K562 (cell line): ENCODE results near the gene TBXAS1. TPM values are rescaled to one million over a fixed set of nuclear protein-coding genes. Genes with fewer than 3 reads are reported as not detected.

ENCODE experiments used
- ATAC-seq: fragments of 200-7000 bp; cut with Tn5 transposase; 3 replicates; pipeline ENCODE4 v1.9.1; 2020; ENCODE audit warnings: moderate library complexity
- BruUV-seq: library from RNA; stranded (reverse); fragments of 400-500 nt; replicated peaks from 2 replicates; lab custom pipeline; 2021; lab: Mats Ljungman, UMichigan
- CTCF ChIA-PET: fragments of 300-600 bp; formaldehyde crosslinking; extraction: SDS; loops from one replicate; lab custom pipeline; 2021; ENCODE audit warnings: low intra/inter-chr PET ratio; lab: Yijun Ruan, JAX
- POLR2A ChIA-PET: fragments of 300-600, 350-650 bp; sonication (Branson Sonifier 250); formaldehyde crosslinking; extraction: SDS; loops from one replicate; lab custom pipeline; 2021; ENCODE audit warnings: antibody characterized with exemption, inconsistent platforms; lab: Yijun Ruan, JAX
- DNase-seq, 4 experiments: peaks; one replicate each; pipeline versions ENCODE4 v3.0.0 to v3.0.0-alpha.2; 2011 to 2018; ENCODE audit warnings: low spot score in 3 of 4, mixed read lengths in 3 of 4; ENCODE audit errors: extremely low read depth in 1 of 4
- FAIRE-seq: peaks from 2 replicates; lab custom pipeline; 2011; peaks lifted over from hg19 to GRCh38; lab: Jason Lieb, UNC
- H2AFZ ChIP-seq: 2 replicates; pipeline ENCODE4 v1.6.0; 2011; ENCODE audit warnings: low read depth, low read length, control low read depth, inconsistent platforms
- H3K27ac ChIP-seq: fragments of 200-600 bp; 3 replicates; pipeline ENCODE4 v1.8.0; 2011; ENCODE audit warnings: low read depth, mild to moderate bottlenecking, control low read depth, inconsistent platforms, low read length, moderate library complexity, mixed read lengths; ENCODE audit errors: extremely low read depth
- H3K27me3 ChIP-seq, 2 experiments: fragments of 300-600 bp in 1 of 2; 2 replicates in 1 of 2; 3 replicates in 1 of 2; pipeline versions ENCODE4 v1.6.0 to v1.8.0; 2011; ENCODE audit warnings: inconsistent platforms in 2 of 2, low read length in 2 of 2, mild to moderate bottlenecking in 1 of 2, mixed read lengths in 1 of 2, moderate library complexity in 1 of 2; ENCODE audit not compliant: control insufficient read depth in 2 of 2, insufficient read depth in 2 of 2
- H3K36me3 ChIP-seq: fragments of 300-600 bp; 3 replicates; pipeline ENCODE4 v1.8.0; 2011; ENCODE audit warnings: mild to moderate bottlenecking, low read length, inconsistent platforms; ENCODE audit not compliant: control insufficient read depth, insufficient read depth
- H3K4me1 ChIP-seq, 2 experiments: fragments of 200-600 bp in 1 of 2; replicated peaks in 1 of 2; 2 replicates in 1 of 2; 3 replicates in 1 of 2; pipeline versions ENCODE4 v1.5.1 to v1.8.0; 2011; ENCODE audit warnings: inconsistent platforms in 2 of 2, low read length in 2 of 2, mild to moderate bottlenecking in 1 of 2, mixed read lengths in 1 of 2, moderate library complexity in 1 of 2; ENCODE audit not compliant: control insufficient read depth in 2 of 2, insufficient read depth in 2 of 2
- H3K4me2 ChIP-seq: 2 replicates; pipeline ENCODE4 v1.6.1; 2011; ENCODE audit warnings: low read length, control low read depth, inconsistent platforms, mixed read lengths; ENCODE audit not compliant: insufficient read depth
- H3K4me3 ChIP-seq: fragments of 200-600 bp; sonication (generic), shearing (Covaris generic); 2 replicates; pipeline ENCODE4 v1.5.1; 2016; ENCODE audit warnings: control low read depth, inconsistent platforms
- H3K79me2 ChIP-seq: fragments of 200-600 bp; 3 replicates; pipeline ENCODE4 v1.8.0; 2011; ENCODE audit warnings: low read length, inconsistent platforms; ENCODE audit not compliant: control insufficient read depth, insufficient read depth
- H3K9ac ChIP-seq, 2 experiments: 2 replicates each; pipeline versions ENCODE4 v1.6.0 to v1.6.1; 2011; ENCODE audit warnings: low read depth in 2 of 2, low read length in 2 of 2, control low read depth in 1 of 2, inconsistent platforms in 1 of 2, mild to moderate bottlenecking in 1 of 2, mixed read lengths in 1 of 2; ENCODE audit not compliant: insufficient read depth in 1 of 2
- H3K9me1 ChIP-seq: one replicate; pipeline ENCODE4 v1.6.0; 2011; ENCODE audit warnings: inconsistent platforms, mild to moderate bottlenecking, low read length, moderate library complexity; ENCODE audit not compliant: control insufficient read depth, insufficient read depth
- H3K9me3 ChIP-seq: replicated peaks from 2 replicates; pipeline ENCODE4 v1.5.1; 2011; ENCODE audit warnings: low read depth, low read length, inconsistent platforms; ENCODE audit not compliant: control insufficient read depth, insufficient read depth
- H4K20me1 ChIP-seq: replicated peaks from 2 replicates; pipeline ENCODE4 v1.6.1; 2011; ENCODE audit warnings: low read length, inconsistent platforms, mixed read lengths; ENCODE audit not compliant: control insufficient read depth, insufficient read depth
- CBFA2T2 ChIP-seq: fragments of 450-650 bp; conservative IDR thresholded peaks from 2 replicates; pipeline ENCODE4 v1.6.1; 2017; ENCODE audit warnings: mild to moderate bottlenecking
- HDAC1 ChIP-seq, 2 experiments: fragments of 450-650 bp; IDR thresholded peaks; 2 replicates each; pipeline ENCODE4 v1.6.1; 2016 to 2017; ENCODE audit warnings: inconsistent platforms in 1 of 2, mild to moderate bottlenecking in 1 of 2, moderate library complexity in 1 of 2
- KLF13 ChIP-seq: fragments of 450-650 bp; IDR thresholded peaks from 2 replicates; pipeline ENCODE4 v1.6.1; 2016; ENCODE audit warnings: missing genetic modification characterization, low read depth, mild to moderate bottlenecking, missing compliant biosample characterization, moderate library complexity, borderline replicate concordance
- MXI1 ChIP-seq: IDR thresholded peaks from 2 replicates; pipeline ENCODE4 v1.6.1; 2011; ENCODE audit warnings: low read depth, mild to moderate bottlenecking, improper control_type of control experiment, low read length
- MYC ChIP-seq, 2 experiments: fragments of 250-450 bp in 1 of 2; sonication (Bioruptor Pico) in 1 of 2; IDR thresholded peaks; 2 replicates each; pipeline versions ENCODE4 v1.5.1 to v1.6.1; 2012 to 2021; ENCODE audit warnings: low read depth in 2 of 2, borderline replicate concordance in 1 of 2, improper control_type of control experiment in 1 of 2, low read length in 1 of 2, mild to moderate bottlenecking in 1 of 2, moderate library complexity in 1 of 2
- PCBP1 ChIP-seq: fragments of 200-400 bp; formaldehyde crosslinking; IDR thresholded peaks from 2 replicates; pipeline ENCODE4 v1.6.1; 2018; ENCODE audit warnings: mild to moderate bottlenecking, low read depth, low read length; ENCODE audit not compliant: poor library complexity, severe bottlenecking
- ZNF184 ChIP-seq: sonication (generic); formaldehyde crosslinking; IDR thresholded peaks from 2 replicates; pipeline ENCODE4 v1.5.0; 2020; ENCODE audit warnings: missing genetic modification reagents
- ZNF764 ChIP-seq: fragments of 250-450 bp; sonication (Bioruptor Pico); IDR thresholded peaks from 2 replicates; pipeline ENCODE4 v1.4.0; 2020; ENCODE audit warnings: low read depth, mild to moderate bottlenecking, moderate library complexity
- ZNF77 ChIP-seq: fragments of 250-450 bp; sonication (Bioruptor Pico); IDR thresholded peaks from 2 replicates; pipeline ENCODE4 v1.5.0; 2020
- ZSCAN32 ChIP-seq: fragments of 450-650 bp; formaldehyde crosslinking; IDR thresholded peaks from 2 replicates; pipeline ENCODE4 v1.4.0; 2020; ENCODE audit warnings: mild to moderate bottlenecking, moderate library complexity
- WGBS: fragments of 100-300 bp; shearing (Covaris generic); methylation state at CpG from one replicate; pipeline ENCODE4 v1.1.6; 2016; ENCODE audit warnings: low coverage, mixed read lengths; ENCODE audit not compliant: insufficient coverage; ENCODE audit errors: missing lambda C conversion rate; 5-methylcytosine and 5-hydroxymethylcytosine counted together
- in situ Hi-C: fragments of 300-500 bp; cut with MboI; formaldehyde crosslinking; loops from 4 replicates; pipeline ENCODE4 v1.15.0; 2018; ENCODE audit warnings: inconsistent platforms, mixed read lengths
- intact Hi-C: fragments of 100-400 bp; cut with micrococcal nuclease; formaldehyde crosslinking; loops from 2 replicates; pipeline ENCODE4 v1.14.2; 2022
- polyA plus RNA-seq, 8 experiments: library from polyadenylated mRNA; depleted of rRNA in 4 of 8; stranded (reverse) in 5 of 8; unstranded in 3 of 8; fragments of >200 nt; fragmentation: Nextera tagmentation in 2 of 8; fragmentation: Illumina TruSeq in 1 of 8; extraction: Ambion mirVana in 2 of 8; extraction: Trizol in 1 of 8; gene quantifications; 2 replicates each; pipeline versions ENCODE4 v1.2.1 to v1.2.3, GENCODE V29; 2011 to 2014; ENCODE audit warnings: inconsistent platforms in 1 of 8, missing spikeins in 1 of 8
- total RNA-seq, 7 experiments: library from RNA; depleted of rRNA in 6 of 7; stranded (reverse); fragments of >200 nt in 6 of 7; fragmentation: Illumina TruSeq in 2 of 7; extraction: Trizol in 2 of 7; gene quantifications; 2 replicates each; pipeline versions ENCODE4 v1.2.1 to v1.2.3, GENCODE V29; 2011 to 2021; ENCODE audit warnings: low replicate concordance in 1 of 7
- TF ChIP-seq, protein P1 (sequence below): sonication (generic); formaldehyde crosslinking; IDR thresholded peaks from 2 replicates; pipeline ENCODE4 v1.8.0; 2023; ENCODE audit warnings: missing genetic modification reagents, mild to moderate bottlenecking, borderline replicate concordance
- TF ChIP-seq, protein P2 (sequence below): fragments of 450-650 bp; IDR thresholded peaks from 2 replicates; pipeline ENCODE4 v1.6.1; 2018; ENCODE audit warnings: mild to moderate bottlenecking, low read depth; ENCODE audit not compliant: partially characterized antibody
- TF ChIP-seq, protein P3 (sequence below): fragments of 450-650 bp; formaldehyde crosslinking; IDR thresholded peaks from 2 replicates; pipeline ENCODE4 v1.4.0; 2020; ENCODE audit warnings: mild to moderate bottlenecking, mixed read lengths

The TBXAS1 gene
- total and polyA plus RNA-seq, 9 of the 15 experiments (the other 6 are each of a cell fraction or from before 2014, with no cell fraction given) = 1.1 to 8.3 (median 1.9) TPM

DNA sequence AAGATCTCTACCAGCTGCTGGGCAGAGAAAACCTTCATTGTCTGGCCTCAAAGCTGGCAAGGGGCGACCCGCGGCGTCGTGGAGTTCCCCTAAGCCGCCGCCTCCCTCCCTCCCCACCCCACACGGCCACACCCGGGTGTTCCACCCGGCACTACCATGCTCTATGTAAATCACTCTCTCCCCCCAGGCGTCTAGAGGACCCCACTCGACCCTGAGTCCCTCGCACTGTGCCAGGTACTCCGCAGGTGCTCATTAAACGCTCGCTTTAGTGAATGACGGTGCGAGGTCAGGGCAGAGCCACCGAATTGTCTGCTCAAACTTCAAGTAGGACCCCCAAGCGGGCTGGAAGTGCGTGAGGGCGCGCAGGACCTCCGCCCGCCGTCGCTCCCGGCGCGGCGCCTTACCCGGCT, 233.1 kb downstream of the TBXAS1 start:
- FAIRE-seq (no peak), DNase-seq (peak; percentile 51 to 74 (median 63)), ATAC-seq (peak; percentile 23)
- Histone ChIP-seq H2AFZ (peak overlapping the region; percentile 99), H4K20me1 (no peaks in the 10 kb centered on the region), H3K36me3 (peaks cover 8% of the 10 kb centered on the region; the same call in 2 of the 3 replicates), H3K9ac (peak overlapping the region; percentile 74 to 95), H3K27ac (peak overlapping the region; percentile 79), H3K4me1 (peaks cover 28 to 45% of the 10 kb centered on the region in 2 experiments), H3K27me3 (no peaks in the 10 kb centered on the region), H3K9me1 (no peaks in the 10 kb centered on the region), H3K4me2 (peak overlapping the region; percentile 79), H3K9me3 (peaks cover 10% of the 10 kb centered on the region), H3K4me3 (peak overlapping the region; percentile 60), H3K79me2 (peaks cover 37% of the 10 kb centered on the region)
- in situ Hi-C loops = no loop called here
- intact Hi-C loops = loop anchor here (5.0 kb wide), 1 partner anchor 260 kb away; no protein-coding TSS in a partner anchor
- ChIA-PET CTCF (no interaction called here), POLR2A (interaction anchor here (0.6 to 1.2 kb wide), 4 partner anchors 8 to 503 kb away, joined by 3 to 10 read pairs (median 4); no protein-coding TSS in a partner anchor)
- BruUV-seq = no TSS peak
- WGBS = 24% methylated on average over 32 of the region's 32 CpGs
- TF ChIP-seq HDAC1 (IDR thresholded peaks at IDR 0.05) (peak in 1 of 2 experiments; percentile 36; a peak in 1 of 4 replicates), KLF13 (tag) (no peak), ZNF184 (CRISPR knock-in tag) (no peak), PCBP1 (peak; percentile 4), ZSCAN32 (0 out of 2 replicates have a peak, but pooled peaks have one; percentile 17), CBFA2T2 (no peak), ZNF764 (CRISPR knock-in tag) (no peak), ZNF77 (no peak), MYC (IDR thresholded peaks at IDR 0.05; ENCODE audit: low read depth, low read length) (no peak), MYC (CRISPR knock-in tag; IDR thresholded peaks at IDR 0.05; ENCODE audit: borderline replicate concordance, low read depth) (0 out of 2 replicates have a peak, but pooled peaks have one; percentile 18), MXI1 (no peak)
- TF ChIP-seq, protein P1, sequence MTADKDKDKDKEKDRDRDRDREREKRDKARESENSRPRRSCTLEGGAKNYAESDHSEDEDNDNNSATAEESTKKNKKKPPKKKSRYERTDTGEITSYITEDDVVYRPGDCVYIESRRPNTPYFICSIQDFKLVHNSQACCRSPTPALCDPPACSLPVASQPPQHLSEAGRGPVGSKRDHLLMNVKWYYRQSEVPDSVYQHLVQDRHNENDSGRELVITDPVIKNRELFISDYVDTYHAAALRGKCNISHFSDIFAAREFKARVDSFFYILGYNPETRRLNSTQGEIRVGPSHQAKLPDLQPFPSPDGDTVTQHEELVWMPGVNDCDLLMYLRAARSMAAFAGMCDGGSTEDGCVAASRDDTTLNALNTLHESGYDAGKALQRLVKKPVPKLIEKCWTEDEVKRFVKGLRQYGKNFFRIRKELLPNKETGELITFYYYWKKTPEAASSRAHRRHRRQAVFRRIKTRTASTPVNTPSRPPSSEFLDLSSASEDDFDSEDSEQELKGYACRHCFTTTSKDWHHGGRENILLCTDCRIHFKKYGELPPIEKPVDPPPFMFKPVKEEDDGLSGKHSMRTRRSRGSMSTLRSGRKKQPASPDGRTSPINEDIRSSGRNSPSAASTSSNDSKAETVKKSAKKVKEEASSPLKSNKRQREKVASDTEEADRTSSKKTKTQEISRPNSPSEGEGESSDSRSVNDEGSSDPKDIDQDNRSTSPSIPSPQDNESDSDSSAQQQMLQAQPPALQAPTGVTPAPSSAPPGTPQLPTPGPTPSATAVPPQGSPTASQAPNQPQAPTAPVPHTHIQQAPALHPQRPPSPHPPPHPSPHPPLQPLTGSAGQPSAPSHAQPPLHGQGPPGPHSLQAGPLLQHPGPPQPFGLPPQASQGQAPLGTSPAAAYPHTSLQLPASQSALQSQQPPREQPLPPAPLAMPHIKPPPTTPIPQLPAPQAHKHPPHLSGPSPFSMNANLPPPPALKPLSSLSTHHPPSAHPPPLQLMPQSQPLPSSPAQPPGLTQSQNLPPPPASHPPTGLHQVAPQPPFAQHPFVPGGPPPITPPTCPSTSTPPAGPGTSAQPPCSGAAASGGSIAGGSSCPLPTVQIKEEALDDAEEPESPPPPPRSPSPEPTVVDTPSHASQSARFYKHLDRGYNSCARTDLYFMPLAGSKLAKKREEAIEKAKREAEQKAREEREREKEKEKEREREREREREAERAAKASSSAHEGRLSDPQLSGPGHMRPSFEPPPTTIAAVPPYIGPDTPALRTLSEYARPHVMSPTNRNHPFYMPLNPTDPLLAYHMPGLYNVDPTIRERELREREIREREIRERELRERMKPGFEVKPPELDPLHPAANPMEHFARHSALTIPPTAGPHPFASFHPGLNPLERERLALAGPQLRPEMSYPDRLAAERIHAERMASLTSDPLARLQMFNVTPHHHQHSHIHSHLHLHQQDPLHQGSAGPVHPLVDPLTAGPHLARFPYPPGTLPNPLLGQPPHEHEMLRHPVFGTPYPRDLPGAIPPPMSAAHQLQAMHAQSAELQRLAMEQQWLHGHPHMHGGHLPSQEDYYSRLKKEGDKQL (CRISPR knock-in tag) = 0 out of 2 replicates have a peak, but pooled peaks have one; percentile 7
- TF ChIP-seq, protein P2, sequence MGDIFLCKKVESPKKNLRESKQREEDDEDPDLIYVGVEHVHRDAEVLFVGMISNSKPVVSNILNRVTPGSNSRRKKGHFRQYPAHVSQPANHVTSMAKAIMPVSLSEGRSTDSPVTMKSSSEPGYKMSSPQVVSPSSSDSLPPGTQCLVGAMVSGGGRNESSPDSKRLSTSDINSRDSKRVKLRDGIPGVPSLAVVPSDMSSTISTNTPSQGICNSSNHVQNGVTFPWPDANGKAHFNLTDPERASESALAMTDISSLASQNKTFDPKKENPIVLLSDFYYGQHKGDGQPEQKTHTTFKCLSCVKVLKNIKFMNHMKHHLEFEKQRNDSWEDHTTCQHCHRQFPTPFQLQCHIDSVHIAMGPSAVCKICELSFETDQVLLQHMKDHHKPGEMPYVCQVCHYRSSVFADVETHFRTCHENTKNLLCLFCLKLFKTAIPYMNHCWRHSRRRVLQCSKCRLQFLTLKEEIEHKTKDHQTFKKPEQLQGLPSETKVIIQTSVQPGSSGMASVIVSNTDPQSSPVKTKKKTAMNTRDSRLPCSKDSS = no peak
- TF ChIP-seq, protein P3, sequence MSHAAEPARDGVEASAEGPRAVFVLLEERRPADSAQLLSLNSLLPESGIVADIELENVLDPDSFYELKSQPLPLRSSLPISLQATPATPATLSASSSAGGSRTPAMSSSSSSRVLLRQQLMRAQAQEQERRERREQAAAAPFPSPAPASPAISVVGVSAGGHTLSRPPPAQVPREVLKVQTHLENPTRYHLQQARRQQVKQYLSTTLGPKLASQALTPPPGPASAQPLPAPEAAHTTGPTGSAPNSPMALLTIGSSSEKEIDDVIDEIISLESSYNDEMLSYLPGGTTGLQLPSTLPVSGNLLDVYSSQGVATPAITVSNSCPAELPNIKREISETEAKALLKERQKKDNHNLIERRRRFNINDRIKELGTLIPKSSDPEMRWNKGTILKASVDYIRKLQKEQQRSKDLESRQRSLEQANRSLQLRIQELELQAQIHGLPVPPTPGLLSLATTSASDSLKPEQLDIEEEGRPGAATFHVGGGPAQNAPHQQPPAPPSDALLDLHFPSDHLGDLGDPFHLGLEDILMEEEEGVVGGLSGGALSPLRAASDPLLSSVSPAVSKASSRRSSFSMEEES (CRISPR knock-in tag) = no peak
